ENCODE data around the gene ARPC4.
A peak's percentile ranks its signal among the peaks of the same experiment; 100 is the strongest.

ARPC4 gene

DNA sequence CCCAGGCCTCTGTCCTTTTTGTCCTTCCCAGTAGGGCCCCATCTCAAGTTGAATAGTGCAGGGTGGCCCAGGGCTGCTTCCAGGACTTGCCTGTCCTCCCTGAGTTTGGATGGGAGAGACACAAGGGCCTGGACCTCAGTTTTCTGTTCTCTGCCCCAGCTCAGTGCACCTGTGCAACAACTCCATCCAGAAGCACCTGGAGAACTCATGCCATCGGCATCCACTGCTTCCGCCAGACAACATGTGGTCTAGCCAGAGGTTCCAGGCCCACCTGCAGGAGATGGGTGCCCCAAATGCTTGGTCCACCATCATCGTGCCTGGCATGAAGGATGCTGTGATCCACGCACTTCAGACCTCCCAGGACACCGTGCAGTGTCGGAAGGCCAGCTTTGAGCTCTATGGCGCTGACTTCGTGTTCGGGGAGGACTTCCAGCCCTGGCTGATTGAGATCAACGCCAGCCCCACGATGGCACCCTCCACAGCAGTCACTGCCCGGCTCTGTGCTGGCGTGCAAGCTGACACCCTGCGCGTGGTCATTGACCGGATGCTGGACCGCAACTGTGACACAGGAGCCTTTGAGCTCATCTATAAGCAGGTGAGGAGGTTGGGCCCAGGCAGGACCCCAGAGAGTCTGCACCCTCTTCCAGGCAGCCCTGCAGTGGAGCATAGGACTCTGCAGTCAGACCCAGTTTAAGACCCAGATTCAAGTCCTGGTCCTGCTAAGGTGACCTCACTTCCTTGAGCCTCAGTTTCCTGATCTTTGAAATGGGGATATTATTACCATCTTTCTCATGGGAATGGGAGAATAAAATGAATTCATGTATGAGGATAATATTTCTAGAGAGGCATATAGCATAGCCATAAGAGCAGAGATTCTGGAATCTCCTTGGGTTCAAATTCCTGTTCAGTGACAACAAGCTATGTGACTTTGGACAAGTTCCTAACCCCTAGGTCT is 36.2 kb downstream of the ARPC4 start:
- no peak overlapping the region for H3K9ac ChIP-seq (ENCODE audit: low read length in 5 of 5)
- no peaks in the 10 kb centered on the region for H3K9me3 ChIP-seq (ENCODE audit: control insufficient read depth in 5 of 5, low read length in 5 of 5)
- no peak overlapping the region for H3K4me3 ChIP-seq (ENCODE audit: low read depth in 1 of 5, low read length in 5 of 5)
- no peak overlapping the region for H3K27ac ChIP-seq (ENCODE audit: low read depth, low read length)
- no peaks in the 10 kb centered on the region for H3K27me3 ChIP-seq (ENCODE audit: control insufficient read depth in 5 of 5, insufficient read depth in 4 of 5, low read length in 5 of 5)
- peaks cover 0 to 43% (median 37%) of the 10 kb centered on the region in 5 donors for H3K36me3 ChIP-seq (ENCODE audit: control insufficient read depth in 5 of 5, insufficient read depth in 5 of 5, low read length in 5 of 5)
- H3K4me1 ChIP-seq (ENCODE audit: control insufficient read depth in 5 of 5, insufficient read depth in 5 of 5, low read length in 5 of 5): no peaks in the 10 kb centered on the region

DNA sequence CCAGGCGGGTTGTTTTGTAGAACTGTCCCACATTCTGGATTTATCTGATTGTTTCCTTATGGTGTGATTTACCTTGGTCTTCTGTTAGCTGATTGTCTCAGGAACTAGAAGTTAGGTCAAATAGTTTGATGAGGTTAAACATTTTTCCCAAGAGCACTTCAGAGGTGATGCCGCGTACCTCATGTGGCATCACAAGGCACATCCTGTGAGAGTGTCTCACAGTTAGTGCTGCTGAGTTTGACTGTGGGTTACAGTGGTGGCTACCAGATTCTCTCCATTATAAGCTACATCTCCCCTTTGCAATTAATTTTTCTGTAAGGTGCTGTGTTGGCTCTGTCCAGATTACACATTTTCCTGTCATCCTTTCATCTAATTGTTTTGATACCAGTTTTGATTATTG is 38.4 kb downstream of the ARPC4 start:
- H3K9me3 ChIP-seq (ENCODE audit: control insufficient read depth in 5 of 5, low read length in 5 of 5): no peaks in the 10 kb centered on the region
- no peak overlapping the region for H3K4me3 ChIP-seq (ENCODE audit: low read depth in 1 of 5, low read length in 5 of 5)
- no peak overlapping the region for H3K9ac ChIP-seq (ENCODE audit: low read length in 5 of 5)
- H3K36me3 ChIP-seq (ENCODE audit: control insufficient read depth in 5 of 5, insufficient read depth in 5 of 5, low read length in 5 of 5): peaks cover 0 to 63% (median 55%) of the 10 kb centered on the region in 5 donors
- H3K4me1 ChIP-seq (ENCODE audit: control insufficient read depth in 5 of 5, insufficient read depth in 5 of 5, low read length in 5 of 5): no peaks in the 10 kb centered on the region
- H3K27me3 ChIP-seq (ENCODE audit: control insufficient read depth in 5 of 5, insufficient read depth in 4 of 5, low read length in 5 of 5): no peaks in the 10 kb centered on the region
- no peak overlapping the region for H3K27ac ChIP-seq (ENCODE audit: low read depth, low read length)

DNA sequence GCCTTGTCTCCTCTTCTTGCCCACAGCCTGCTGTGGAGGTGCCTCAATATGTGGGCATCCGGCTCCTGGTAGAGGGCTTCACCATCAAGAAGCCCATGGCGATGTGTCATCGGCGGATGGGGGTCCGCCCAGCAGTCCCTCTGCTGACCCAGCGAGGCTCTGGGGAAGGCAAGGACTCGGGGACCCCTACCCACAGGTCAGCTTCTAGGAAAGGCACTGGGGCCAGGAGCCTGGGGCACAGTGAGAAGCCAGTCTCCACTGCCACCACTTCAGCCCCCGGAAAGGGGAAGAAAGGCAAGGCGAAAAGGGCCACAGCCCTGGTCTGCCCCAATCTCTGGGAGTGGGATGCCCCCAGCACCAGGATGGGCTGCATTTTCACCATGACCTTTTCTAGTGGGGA is 40.2 kb downstream of the ARPC4 start:
- Histone ChIP-seq H3K36me3 (ENCODE audit: control insufficient read depth in 5 of 5, insufficient read depth in 5 of 5, low read length in 5 of 5) (peaks cover 0 to 63% (median 55%) of the 10 kb centered on the region in 5 donors), H3K4me1 (ENCODE audit: control insufficient read depth in 5 of 5, insufficient read depth in 5 of 5, low read length in 5 of 5) (no peaks in the 10 kb centered on the region), H3K9ac (ENCODE audit: low read length in 5 of 5) (no peak overlapping the region), H3K27me3 (ENCODE audit: control insufficient read depth in 5 of 5, insufficient read depth in 4 of 5, low read length in 5 of 5) (no peaks in the 10 kb centered on the region), H3K4me3 (ENCODE audit: low read depth in 1 of 5, low read length in 5 of 5) (no peak overlapping the region), H3K9me3 (ENCODE audit: control insufficient read depth in 5 of 5, low read length in 5 of 5) (no peaks in the 10 kb centered on the region), H3K27ac (ENCODE audit: low read depth, low read length) (no peak overlapping the region)

DNA sequence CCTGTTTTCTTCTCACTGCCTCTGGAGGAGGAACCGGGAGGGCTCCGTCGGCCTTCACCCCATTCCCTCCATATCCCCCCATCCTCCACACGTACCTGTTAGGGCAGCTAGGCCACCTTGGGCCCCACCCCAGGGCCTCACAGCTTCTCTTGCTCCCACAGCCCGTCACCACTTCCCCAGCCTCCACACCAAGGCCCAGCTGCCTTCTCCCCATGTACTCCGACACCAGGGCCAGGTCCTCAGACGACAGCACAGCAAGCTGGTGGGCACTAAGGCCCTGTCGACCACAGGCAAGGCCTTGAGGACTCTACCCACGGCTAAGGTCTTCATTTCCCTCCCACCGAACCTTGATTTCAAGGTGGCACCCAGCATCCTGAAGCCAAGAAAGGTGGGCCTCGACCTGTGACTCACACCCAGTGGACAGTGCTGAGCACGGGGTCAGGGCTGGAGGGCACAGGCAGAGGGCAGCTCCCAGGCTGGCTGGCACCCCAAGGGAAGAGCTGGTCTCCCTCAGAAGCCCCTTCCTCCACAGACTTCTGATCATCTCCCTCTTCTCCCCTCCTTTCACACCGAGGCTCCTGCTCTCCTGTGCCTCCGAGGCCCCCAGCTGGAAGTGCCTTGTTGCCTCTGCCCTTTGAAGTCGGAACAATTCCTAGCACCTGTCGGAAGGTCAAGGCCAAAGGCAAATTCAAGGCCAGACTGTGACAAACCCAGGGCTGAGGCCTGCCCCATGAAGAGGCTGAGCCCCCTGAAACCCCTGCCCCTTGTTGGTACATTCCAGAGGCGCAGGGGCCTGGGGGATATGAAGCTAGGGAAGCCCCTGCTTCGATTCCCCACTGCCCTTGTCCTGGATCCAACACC is 41.9 kb downstream of the ARPC4 start:
- H3K27me3 ChIP-seq (ENCODE audit: control insufficient read depth in 5 of 5, insufficient read depth in 4 of 5, low read length in 5 of 5): no peaks in the 10 kb centered on the region
- H3K9ac ChIP-seq (ENCODE audit: low read length in 5 of 5): no peak overlapping the region
- H3K27ac ChIP-seq (ENCODE audit: low read depth, low read length): no peak overlapping the region
- H3K4me3 ChIP-seq (ENCODE audit: low read depth in 1 of 5, low read length in 5 of 5): no peak overlapping the region
- H3K9me3 ChIP-seq (ENCODE audit: control insufficient read depth in 5 of 5, low read length in 5 of 5): no peaks in the 10 kb centered on the region
- H3K4me1 ChIP-seq (ENCODE audit: control insufficient read depth in 5 of 5, insufficient read depth in 5 of 5, low read length in 5 of 5): no peaks in the 10 kb centered on the region
- H3K36me3 ChIP-seq (ENCODE audit: control insufficient read depth in 5 of 5, insufficient read depth in 5 of 5, low read length in 5 of 5): peaks cover 0 to 66% (median 54%) of the 10 kb centered on the region in 5 donors

DNA sequence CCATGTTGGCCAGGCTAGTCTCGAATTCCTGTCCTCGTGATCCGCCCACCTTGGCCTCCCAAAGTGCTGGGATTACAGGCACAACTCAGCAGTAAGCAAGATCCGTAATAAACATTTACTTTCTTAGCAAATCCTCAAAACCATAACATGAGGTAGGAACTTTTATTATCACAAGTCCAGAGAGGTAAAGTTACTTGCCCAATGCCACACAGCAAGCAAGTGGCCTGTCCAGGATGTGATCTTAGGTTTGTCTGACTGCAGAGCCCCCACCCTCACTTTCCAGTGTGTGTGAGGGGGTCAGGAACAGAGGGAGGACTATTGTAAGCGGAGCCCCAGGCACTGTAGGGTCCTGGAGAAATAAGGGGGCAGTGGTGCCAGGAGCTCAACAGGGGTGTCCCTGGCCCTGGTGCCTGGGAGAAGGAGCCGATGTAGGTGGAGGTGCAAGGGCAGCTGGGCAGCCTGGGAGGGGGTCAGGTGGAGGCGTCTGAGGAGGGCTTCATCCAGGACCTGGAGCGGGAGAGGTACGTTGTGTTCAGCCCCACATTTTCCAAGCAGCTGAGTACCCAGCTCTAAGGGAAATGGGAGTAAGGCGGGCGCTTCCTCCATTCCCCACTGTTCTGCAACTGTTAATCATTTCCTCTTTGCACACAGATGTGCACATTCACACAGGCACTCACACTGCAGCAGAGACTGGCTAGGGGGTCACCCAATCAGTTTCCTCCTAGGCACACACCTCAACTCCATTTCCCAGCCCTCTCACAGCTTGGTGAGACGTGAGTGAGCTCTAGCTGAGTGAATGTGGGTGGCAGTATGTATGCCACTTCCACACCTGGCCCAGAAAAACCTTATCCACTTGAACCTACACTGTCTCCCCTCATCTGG is 45.1 kb downstream of the ARPC4 start:
- Histone ChIP-seq H3K9ac (ENCODE audit: low read length in 5 of 5) (peak overlapping the region in 1 of 5 donors; percentile 8), H3K27ac (ENCODE audit: low read depth, low read length) (no peak overlapping the region), H3K4me3 (ENCODE audit: low read depth in 1 of 5, low read length in 5 of 5) (no peak overlapping the region), H3K27me3 (ENCODE audit: control insufficient read depth in 5 of 5, insufficient read depth in 4 of 5, low read length in 5 of 5) (no peaks in the 10 kb centered on the region), H3K9me3 (ENCODE audit: control insufficient read depth in 5 of 5, low read length in 5 of 5) (no peaks in the 10 kb centered on the region), H3K4me1 (ENCODE audit: control insufficient read depth in 5 of 5, insufficient read depth in 5 of 5, low read length in 5 of 5) (peaks cover 0 to 13% (median 6%) of the 10 kb centered on the region in 5 donors), H3K36me3 (ENCODE audit: control insufficient read depth in 5 of 5, insufficient read depth in 5 of 5, low read length in 5 of 5) (peaks cover 0 to 74% (median 65%) of the 10 kb centered on the region in 5 donors)

DNA sequence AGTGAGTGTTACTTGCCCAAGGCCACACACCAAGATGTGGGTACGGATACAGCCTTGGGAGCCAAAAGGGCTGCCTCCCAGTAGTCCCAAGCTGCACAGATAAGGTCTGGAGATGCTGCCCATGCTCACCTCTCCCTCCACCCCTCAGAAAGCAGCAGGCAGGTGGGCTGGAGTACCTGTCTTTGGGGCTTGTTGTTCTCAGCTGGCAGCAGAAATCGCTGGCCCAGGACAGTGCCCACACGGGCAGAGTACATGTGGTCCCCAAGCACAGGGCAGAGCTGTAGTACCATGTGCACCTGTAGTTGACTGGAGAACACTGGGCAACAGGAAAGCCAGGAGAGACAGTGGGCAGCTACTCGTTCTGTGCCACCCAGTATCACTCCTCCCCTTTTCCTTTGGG is 46.0 kb downstream of the ARPC4 start:
- Histone ChIP-seq H3K27me3 (ENCODE audit: control insufficient read depth in 5 of 5, insufficient read depth in 4 of 5, low read length in 5 of 5) (no peaks in the 10 kb centered on the region), H3K36me3 (ENCODE audit: control insufficient read depth in 5 of 5, insufficient read depth in 5 of 5, low read length in 5 of 5) (peaks cover 0 to 66% (median 57%) of the 10 kb centered on the region in 5 donors), H3K27ac (ENCODE audit: low read depth, low read length) (no peak overlapping the region), H3K4me3 (ENCODE audit: low read depth in 1 of 5, low read length in 5 of 5) (no peak overlapping the region), H3K9ac (ENCODE audit: low read length in 5 of 5) (no peak overlapping the region), H3K9me3 (ENCODE audit: control insufficient read depth in 5 of 5, low read length in 5 of 5) (no peaks in the 10 kb centered on the region), H3K4me1 (ENCODE audit: control insufficient read depth in 5 of 5, insufficient read depth in 5 of 5, low read length in 5 of 5) (peaks cover 0 to 21% (median 13%) of the 10 kb centered on the region in 5 donors)

DNA sequence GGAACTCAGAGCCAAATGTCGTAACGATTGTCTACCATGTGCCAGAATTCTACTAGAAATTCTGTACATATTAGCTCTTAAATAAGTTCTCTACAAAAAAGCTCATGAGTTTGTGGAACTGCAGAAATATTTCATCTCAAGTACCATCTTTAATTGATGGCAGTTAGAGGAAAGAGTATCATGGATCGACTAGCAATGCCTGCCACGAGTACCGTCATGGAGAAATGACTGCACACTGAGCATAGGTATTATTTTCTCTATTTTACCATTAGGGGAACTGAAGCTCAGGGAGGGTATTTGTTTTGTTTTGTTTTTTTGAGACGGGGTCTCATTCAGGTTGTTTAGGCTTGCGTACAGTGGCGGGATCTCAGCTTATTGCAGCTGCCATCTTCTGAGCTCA is 48.1 kb downstream of the ARPC4 start:
- H3K9ac ChIP-seq (ENCODE audit: low read length in 5 of 5): no peak overlapping the region
- no peaks in the 10 kb centered on the region for H3K27me3 ChIP-seq (ENCODE audit: control insufficient read depth in 5 of 5, insufficient read depth in 4 of 5, low read length in 5 of 5)
- H3K9me3 ChIP-seq (ENCODE audit: control insufficient read depth in 5 of 5, low read length in 5 of 5): no peaks in the 10 kb centered on the region
- H3K36me3 ChIP-seq (ENCODE audit: control insufficient read depth in 5 of 5, insufficient read depth in 5 of 5, low read length in 5 of 5): peaks cover 0 to 46% (median 38%) of the 10 kb centered on the region in 5 donors
- H3K27ac ChIP-seq (ENCODE audit: low read depth, low read length): no peak overlapping the region
- H3K4me3 ChIP-seq (ENCODE audit: low read depth in 1 of 5, low read length in 5 of 5): no peak overlapping the region
- peaks cover 0 to 26% (median 19%) of the 10 kb centered on the region in 5 donors for H3K4me1 ChIP-seq (ENCODE audit: control insufficient read depth in 5 of 5, insufficient read depth in 5 of 5, low read length in 5 of 5)

DNA sequence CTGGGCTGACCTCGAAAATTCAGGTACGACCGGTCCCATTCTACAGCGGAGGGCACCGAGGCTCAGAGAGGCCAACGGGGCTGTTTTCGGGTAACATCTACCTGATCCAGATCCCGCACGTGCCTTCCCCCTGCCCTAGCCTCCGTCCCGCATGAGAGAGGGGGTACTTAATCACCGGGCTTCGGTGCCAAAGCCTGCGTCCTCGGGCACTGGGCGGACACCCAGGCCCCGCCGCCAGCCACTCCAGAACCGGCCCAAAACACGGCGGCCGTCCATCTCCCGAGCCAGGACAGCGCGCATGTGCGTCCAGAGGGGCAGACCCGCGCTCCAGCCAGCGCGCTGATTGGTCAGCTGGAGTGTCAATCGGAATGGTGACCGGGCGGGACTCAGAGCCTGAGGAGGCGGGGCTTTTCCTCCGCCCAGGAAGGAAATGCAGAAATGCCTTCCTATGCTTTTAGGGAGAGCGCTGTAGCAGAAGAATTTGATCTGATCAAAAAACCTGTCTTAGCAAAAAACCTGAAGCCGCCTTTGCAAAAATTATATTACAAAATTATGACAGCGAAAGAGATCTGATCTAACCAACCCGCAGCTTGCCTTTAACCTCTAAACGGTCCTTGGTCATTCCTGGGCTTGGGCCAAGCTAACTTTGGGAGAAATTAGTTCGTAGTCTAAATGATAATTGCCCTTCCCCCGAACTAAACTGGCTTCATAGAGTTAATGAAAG is 51.0 kb downstream of the ARPC4 start, which contains the start of gene RPUSD3:
RPUSD3 (minus strand) TSS at position 294 of the 724 bp plus-strand sequence; CDS start at position 276, 18 bp downstream.
- no peaks in the 10 kb centered on the region for H3K27me3 ChIP-seq (ENCODE audit: control insufficient read depth in 5 of 5, insufficient read depth in 4 of 5, low read length in 5 of 5)
- peaks cover 0 to 29% (median 21%) of the 10 kb centered on the region in 5 donors for H3K36me3 ChIP-seq (ENCODE audit: control insufficient read depth in 5 of 5, insufficient read depth in 5 of 5, low read length in 5 of 5)
- peak within 1 kb of the TSS; percentile 68 to 91 (median 80) for H3K9ac ChIP-seq (ENCODE audit: low read length in 5 of 5)
- H3K9me3 ChIP-seq (ENCODE audit: control insufficient read depth in 5 of 5, low read length in 5 of 5): no peaks in the 10 kb centered on the region
- peaks cover 0 to 30% (median 19%) of the 10 kb centered on the region in 5 donors for H3K4me1 ChIP-seq (ENCODE audit: control insufficient read depth in 5 of 5, insufficient read depth in 5 of 5, low read length in 5 of 5)
- H3K27ac ChIP-seq (ENCODE audit: low read depth, low read length): peak within 1 kb of the TSS; percentile 91
- peak within 1 kb of the TSS; percentile 92 to 97 (median 95) for H3K4me3 ChIP-seq (ENCODE audit: low read depth in 1 of 5, low read length in 5 of 5)

DNA sequence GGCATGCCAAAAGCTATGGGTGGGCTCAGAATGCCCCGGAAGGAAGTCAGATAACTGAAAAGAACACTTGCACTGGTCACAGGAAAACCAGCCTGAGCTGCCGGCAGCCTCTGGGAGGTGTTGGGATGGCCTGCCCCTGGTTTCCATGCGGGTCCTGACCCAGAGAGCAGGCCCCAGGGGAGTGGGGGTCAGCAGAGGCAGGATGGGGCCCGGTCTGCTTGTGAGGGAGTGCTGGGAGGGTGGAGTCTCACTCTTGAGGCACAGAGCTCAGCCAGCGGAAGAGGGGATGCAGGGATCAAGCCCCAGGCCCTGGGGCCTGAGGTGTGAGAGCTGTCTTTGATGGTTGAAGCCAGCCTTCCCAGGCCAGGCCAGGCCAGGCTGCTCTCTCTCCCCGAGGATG is 53.3 kb downstream of the ARPC4 start:
- Histone ChIP-seq H3K27ac (ENCODE audit: low read depth, low read length) (no peak overlapping the region), H3K27me3 (ENCODE audit: control insufficient read depth in 5 of 5, insufficient read depth in 4 of 5, low read length in 5 of 5) (no peaks in the 10 kb centered on the region), H3K36me3 (ENCODE audit: control insufficient read depth in 5 of 5, insufficient read depth in 5 of 5, low read length in 5 of 5) (peaks cover 0 to 9% (median 6%) of the 10 kb centered on the region in 5 donors), H3K4me1 (ENCODE audit: control insufficient read depth in 5 of 5, insufficient read depth in 5 of 5, low read length in 5 of 5) (peaks cover 0 to 25% (median 19%) of the 10 kb centered on the region in 5 donors), H3K4me3 (ENCODE audit: low read depth in 1 of 5, low read length in 5 of 5) (no peak overlapping the region), H3K9me3 (ENCODE audit: control insufficient read depth in 5 of 5, low read length in 5 of 5) (no peaks in the 10 kb centered on the region), H3K9ac (ENCODE audit: low read length in 5 of 5) (no peak overlapping the region)

Data from subcutaneous abdominal adipose tissue (tissue), 5 donors.